H9 (cell line): ENCODE measurements around the gene BCAR3. TPM values are rescaled to one million over a fixed set of nuclear protein-coding genes. Genes with fewer than 3 reads are reported as not detected.
"Not testable (repeated sequence)": the region's sequence is repeated elsewhere in the genome, so short reads cannot be mapped to it uniquely, and the experiment has no call there.

ENCODE experiments used
- DNase-seq: peaks from one replicate; pipeline ENCODE4 v3.0.0-alpha.2; 2017
- H2AFZ ChIP-seq: one replicate; pipeline ENCODE4 v1.6.1; 2013; ENCODE audit warnings: mild to moderate bottlenecking, low read length, control low read depth, moderate library complexity
- H2AK5ac ChIP-seq: 2 replicates; pipeline ENCODE4 v1.6.1; 2013; ENCODE audit warnings: low read length, control low read depth, mixed read lengths; ENCODE audit not compliant: insufficient read length
- H2BK120ac ChIP-seq: one replicate; pipeline ENCODE4 v1.6.1; 2013; ENCODE audit warnings: low read depth, mild to moderate bottlenecking, low read length, control low read depth, inconsistent platforms; ENCODE audit not compliant: poor library complexity, severe bottlenecking
- H2BK12ac ChIP-seq: 2 replicates; pipeline ENCODE4 v1.6.1; 2013; ENCODE audit warnings: low read length, control low read depth, mixed read lengths, low read depth; ENCODE audit not compliant: insufficient read length
- H2BK15ac ChIP-seq: 2 replicates; pipeline ENCODE4 v1.6.1; 2013; ENCODE audit warnings: low read depth, low read length, control low read depth
- H2BK20ac ChIP-seq: one replicate; pipeline ENCODE4 v1.6.1; 2013; ENCODE audit warnings: low read depth, mild to moderate bottlenecking, low read length, control low read depth, inconsistent platforms; ENCODE audit not compliant: poor library complexity, severe bottlenecking
- H2BK5ac ChIP-seq: 2 replicates; pipeline ENCODE4 v1.6.1; 2013; ENCODE audit warnings: low read length, control low read depth, mixed read lengths; ENCODE audit not compliant: insufficient read length
- H3K14ac ChIP-seq: 2 replicates; pipeline ENCODE4 v1.6.1; 2013; ENCODE audit warnings: low read length, control low read depth; ENCODE audit not compliant: insufficient read depth
- H3K18ac ChIP-seq: 2 replicates; pipeline ENCODE4 v1.6.1; 2013; ENCODE audit warnings: low read depth, mild to moderate bottlenecking, mixed read lengths, low read length, control low read depth; ENCODE audit not compliant: insufficient read length
- H3K23ac ChIP-seq: 2 replicates; pipeline ENCODE4 v1.6.1; 2013; ENCODE audit warnings: low read length, control low read depth, mixed read lengths, low read depth; ENCODE audit not compliant: insufficient read length
- H3K23me2 ChIP-seq: 2 replicates; pipeline ENCODE4 v1.6.1; 2013; ENCODE audit warnings: low read depth, mild to moderate bottlenecking, mixed read lengths, low read length, control low read depth; ENCODE audit not compliant: insufficient read length, poor library complexity, severe bottlenecking
- H3K27ac ChIP-seq: 2 replicates; pipeline ENCODE4 v1.5.1; 2013; ENCODE audit warnings: low read length, control low read depth, mixed read lengths, low read depth; ENCODE audit not compliant: insufficient read length
- H3K27me3 ChIP-seq: 2 replicates; pipeline ENCODE4 v1.6.1; 2013; ENCODE audit warnings: low read length, control low read depth, inconsistent platforms; ENCODE audit not compliant: insufficient read depth
- H3K4ac ChIP-seq: 2 replicates; pipeline ENCODE4 v1.6.1; 2013; ENCODE audit warnings: low read depth, mild to moderate bottlenecking, control low read depth, inconsistent platforms, low read length, moderate library complexity
- H3K4me1 ChIP-seq: 2 replicates; pipeline ENCODE4 v1.6.1; 2013; ENCODE audit warnings: low read length, control low read depth, inconsistent platforms; ENCODE audit not compliant: insufficient read depth
- H3K4me2 ChIP-seq: 2 replicates; pipeline ENCODE4 v1.6.1; 2013; ENCODE audit warnings: low read length, control low read depth, mixed read lengths; ENCODE audit not compliant: insufficient read length, insufficient read depth
- H3K56ac ChIP-seq: 2 replicates; pipeline ENCODE4 v1.6.1; 2013; ENCODE audit warnings: low read depth, mild to moderate bottlenecking, mixed read lengths, low read length, control low read depth; ENCODE audit not compliant: insufficient read length
- H3K79me1 ChIP-seq: 2 replicates; pipeline ENCODE4 v1.6.1; 2013; ENCODE audit warnings: low read depth, mild to moderate bottlenecking, moderate library complexity, low read length, control low read depth, inconsistent platforms; ENCODE audit not compliant: insufficient read depth, poor library complexity, severe bottlenecking
- H3K79me2 ChIP-seq: 2 replicates; pipeline ENCODE4 v1.6.1; 2013; ENCODE audit warnings: low read length, control low read depth, inconsistent platforms; ENCODE audit not compliant: insufficient read depth
- H3K9ac ChIP-seq: 2 replicates; pipeline ENCODE4 v1.6.1; 2013; ENCODE audit warnings: low read length, control low read depth, mixed read lengths; ENCODE audit not compliant: insufficient read length; ENCODE audit errors: extremely low read depth
- H3K9me3 ChIP-seq: one replicate; pipeline ENCODE4 v1.6.1; 2013; ENCODE audit warnings: low read depth, low read length, inconsistent platforms; ENCODE audit not compliant: control insufficient read depth
- H3T11ph ChIP-seq: one replicate; pipeline ENCODE4 v1.6.1; 2013; ENCODE audit warnings: mild to moderate bottlenecking, low read length, control low read depth, inconsistent platforms
- H4K20me1 ChIP-seq: one replicate; pipeline ENCODE4 v1.6.1; 2013; ENCODE audit not compliant: control insufficient read depth, insufficient read length, insufficient read depth
- H4K5ac ChIP-seq: 2 replicates; pipeline ENCODE4 v1.6.1; 2013; ENCODE audit warnings: low read depth, mild to moderate bottlenecking, mixed read lengths, low read length, control low read depth; ENCODE audit not compliant: insufficient read length
- H4K8ac ChIP-seq: replicated peaks from 2 replicates; pipeline ENCODE4 v1.6.1; 2013; ENCODE audit warnings: low read length, control low read depth, mixed read lengths, low read depth; ENCODE audit not compliant: insufficient read length
- H4K91ac ChIP-seq: 2 replicates; pipeline ENCODE4 v1.6.1; 2013; ENCODE audit warnings: low read depth, mild to moderate bottlenecking, moderate library complexity, mixed read lengths, low read length, control low read depth; ENCODE audit not compliant: insufficient read length
- H3K27ac Mint-ChIP-seq, 3 experiments: 2 replicates in 2 of 3; 3 replicates in 1 of 3; pipeline ENCODE4 v1.8.0; 2020 to 2021; ENCODE audit warnings: mixed read lengths in 3 of 3, mild to moderate bottlenecking in 1 of 3, moderate library complexity in 1 of 3
- H3K27me3 Mint-ChIP-seq: 2 replicates; pipeline ENCODE4 v1.8.0; 2021; ENCODE audit warnings: low read depth, mild to moderate bottlenecking, moderate library complexity, mixed read lengths
- H3K36me3 Mint-ChIP-seq, 3 experiments: 2 replicates in 2 of 3; 3 replicates in 1 of 3; pipeline ENCODE4 v1.8.0; 2020 to 2021; ENCODE audit warnings: low read depth in 3 of 3, mixed read lengths in 3 of 3; ENCODE audit not compliant: insufficient read depth in 1 of 3
- H3K4me1 Mint-ChIP-seq, 2 experiments: 2 replicates each; pipeline ENCODE4 v1.8.0; 2020; ENCODE audit warnings: mixed read lengths in 2 of 2
- H3K4me3 Mint-ChIP-seq, 2 experiments: 2 replicates in 1 of 2; 3 replicates in 1 of 2; pipeline ENCODE4 v1.8.0; 2020 to 2021; ENCODE audit warnings: mild to moderate bottlenecking in 2 of 2, mixed read lengths in 2 of 2, moderate library complexity in 1 of 2
- H3K9me3 Mint-ChIP-seq, 2 experiments: 2 replicates in 1 of 2; 3 replicates in 1 of 2; pipeline ENCODE4 v1.8.0; 2020; ENCODE audit warnings: mild to moderate bottlenecking in 2 of 2, mixed read lengths in 2 of 2, moderate library complexity in 1 of 2
- CTCF ChIP-seq: fragments of 200-600 bp; sonication (generic); conservative IDR thresholded peaks from 3 replicates; pipeline ENCODE4 v1.8.0; 2021; ENCODE audit warnings: antibody characterized with exemption, mild to moderate bottlenecking
- WGBS: extraction: QIAGEN DNeasy Blood & Tissue Kit; methylation state at CpG from one replicate; pipeline ENCODE4 v1.1.7; 2013; ENCODE audit warnings: missing lambda C conversion rate, low lambda C conversion rate, mixed read lengths; ENCODE audit not compliant: insufficient read length; ENCODE audit errors: extremely low coverage; 5-methylcytosine and 5-hydroxymethylcytosine counted together
- total RNA-seq: library from RNA; stranded (reverse); gene quantifications from 2 replicates; pipeline ENCODE4 v1.2.1, GENCODE V29; 2021

The BCAR3 gene
- total RNA-seq, 1 experiment from 2014 or later: 4.9 TPM

- H4K5ac ChIP-seq: no peak overlapping the region
- no peaks in the 10 kb centered on the region; the same call in 1 of the 2 replicates for H3K27me3 Mint-ChIP-seq
- H3K23me2 ChIP-seq: no peaks in the 10 kb centered on the region
- no peaks in the 10 kb centered on the region for H3K79me1 ChIP-seq
- peaks cover 0 to 4% of the 10 kb centered on the region in 2 experiments; a peak in 1 of 5 replicates for H3K9me3 Mint-ChIP-seq
- no peaks in the 10 kb centered on the region for H3K27me3 ChIP-seq
- H3K23ac ChIP-seq: no peak overlapping the region
- no peak overlapping the region for H4K91ac ChIP-seq
- H3K4me3 Mint-ChIP-seq: no peak overlapping the region
- peaks cover 31 to 41% of the 10 kb centered on the region in 2 experiments for H3K4me1 Mint-ChIP-seq
- no peak overlapping the region for H2BK15ac ChIP-seq
- no peak overlapping the region for H3K18ac ChIP-seq
- no peak overlapping the region for H2BK120ac ChIP-seq
- no peak overlapping the region for H2BK20ac ChIP-seq
- H3K4ac ChIP-seq: no peak overlapping the region
- DNase-seq: no peak
- H3K27ac ChIP-seq: no peak overlapping the region
- no peak overlapping the region for H3K4me2 ChIP-seq
- H2AFZ ChIP-seq: no peak overlapping the region
- H2BK5ac ChIP-seq: no peak overlapping the region
- no peak overlapping the region for H2BK12ac ChIP-seq
- no peak overlapping the region for H3K9ac ChIP-seq
- no peak overlapping the region for H3T11ph ChIP-seq
- H4K8ac ChIP-seq: no peak overlapping the region
- H2AK5ac ChIP-seq: no peak overlapping the region
- H3K27ac Mint-ChIP-seq: 0 out of 7 replicates have a peak overlapping the region, but pooled peaks of 1 of the 3 experiments have one; percentile 9
- peaks cover 4% of the 10 kb centered on the region; the same call in 1 of the 2 replicates for H3K4me1 ChIP-seq
- no peak overlapping the region for H3K56ac ChIP-seq
- no CpG with 5 or more reads among the region's 7 CpGs for WGBS
- H3K79me2 ChIP-seq: no peaks in the 10 kb centered on the region
- H3K36me3 Mint-ChIP-seq: peaks cover 23 to 59% (median 51%) of the 10 kb centered on the region in 3 experiments
- no peaks in the 10 kb centered on the region for H3K9me3 ChIP-seq
- TF ChIP-seq CTCF: no peak
- no peak overlapping the region for H3K14ac ChIP-seq
- no peaks in the 10 kb centered on the region for H4K20me1 ChIP-seq
These were observed 126.5 kb downstream of the BCAR3 start for GRCh38 chr1:93554883-93555872.

- H3K79me2 ChIP-seq, H3K4me2 ChIP-seq, H3K9ac ChIP-seq, H3K9me3 Mint-ChIP-seq, H3K4ac ChIP-seq, H3K27me3 ChIP-seq, H2AK5ac ChIP-seq, H3K9me3 ChIP-seq, H3K56ac ChIP-seq, H3K27me3 Mint-ChIP-seq, H3K14ac ChIP-seq, H3K79me1 ChIP-seq, H3K4me3 Mint-ChIP-seq, DNase-seq, H2BK120ac ChIP-seq, H2AFZ ChIP-seq, H3K18ac ChIP-seq, H4K5ac ChIP-seq, H4K8ac ChIP-seq, H4K91ac ChIP-seq, H3T11ph ChIP-seq, H3K23me2 ChIP-seq, H3K4me1 ChIP-seq, H3K27ac ChIP-seq, H2BK5ac ChIP-seq, H2BK12ac ChIP-seq, H4K20me1 ChIP-seq, H2BK15ac ChIP-seq, H2BK20ac ChIP-seq, H3K23ac ChIP-seq: not testable (repeated sequence)
- H3K27ac Mint-ChIP-seq: peak overlapping the region in 1 of 3 experiments; percentile 5; a peak in 1 of 7 replicates
- 100% methylated on average over 1 of the region's 4 CpGs for WGBS
- peaks cover 18 to 60% (median 47%) of the 10 kb centered on the region in 3 experiments for H3K36me3 Mint-ChIP-seq
- peaks cover 31 to 42% of the 10 kb centered on the region in 2 experiments for H3K4me1 Mint-ChIP-seq
These were observed 127.6 kb downstream of the BCAR3 start for GRCh38 chr1:93553886-93554490.
